ENCODE measurements around the gene TGFBR1. TPM values are rescaled to one million over a fixed set of nuclear protein-coding genes. Genes with fewer than 3 reads are reported as not detected.

The TGFBR1 gene
- total RNA-seq, 1 donor from 2014 or later: 23.8 TPM

DNA sequence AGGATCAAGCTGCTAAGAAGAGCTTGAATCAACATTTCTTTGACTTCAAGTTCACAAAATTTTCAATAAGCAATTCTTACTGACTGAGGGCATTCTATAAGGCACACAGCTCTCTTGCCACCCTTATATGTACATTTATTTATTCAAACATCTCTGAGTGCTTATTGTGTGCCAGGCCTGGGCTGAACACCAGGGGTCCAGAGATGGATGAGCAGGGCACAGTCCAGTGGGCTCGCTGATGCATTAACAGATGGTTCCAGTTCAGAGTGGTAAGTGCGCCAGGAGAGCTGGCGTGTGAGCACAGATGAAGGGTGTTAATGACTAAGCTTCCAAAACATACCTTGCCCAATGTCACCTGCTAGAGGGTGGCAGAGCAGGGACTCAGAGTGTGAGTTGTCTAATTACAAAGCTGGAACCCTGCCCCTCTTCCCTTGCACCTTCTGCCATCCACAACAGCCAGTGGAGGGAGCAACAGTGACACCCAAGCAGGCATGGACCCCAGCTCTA lies 92.3 kb downstream of the TGFBR1 start:
- Histone ChIP-seq H3K27me3 (no peaks in the 10 kb centered on the region), H3K4me3 (no peak overlapping the region), H3K36me3 (no peaks in the 10 kb centered on the region), H3K4me1 (no peaks in the 10 kb centered on the region), H3K9me3 (no peaks in the 10 kb centered on the region), H3K27ac (no peak overlapping the region)
- DNase-seq (ENCODE audit: extremely low spot score in 2 of 2): no peak
- TF ChIP-seq POLR2A (IDR thresholded peaks at IDR 0.05) (no peak), POLR2AphosphoS5 (IDR thresholded peaks at IDR 0.05; ENCODE audit: insufficient read depth in 1 of 2, low read depth in 1 of 2) (no peak)
- TF ChIP-seq, protein P1, sequence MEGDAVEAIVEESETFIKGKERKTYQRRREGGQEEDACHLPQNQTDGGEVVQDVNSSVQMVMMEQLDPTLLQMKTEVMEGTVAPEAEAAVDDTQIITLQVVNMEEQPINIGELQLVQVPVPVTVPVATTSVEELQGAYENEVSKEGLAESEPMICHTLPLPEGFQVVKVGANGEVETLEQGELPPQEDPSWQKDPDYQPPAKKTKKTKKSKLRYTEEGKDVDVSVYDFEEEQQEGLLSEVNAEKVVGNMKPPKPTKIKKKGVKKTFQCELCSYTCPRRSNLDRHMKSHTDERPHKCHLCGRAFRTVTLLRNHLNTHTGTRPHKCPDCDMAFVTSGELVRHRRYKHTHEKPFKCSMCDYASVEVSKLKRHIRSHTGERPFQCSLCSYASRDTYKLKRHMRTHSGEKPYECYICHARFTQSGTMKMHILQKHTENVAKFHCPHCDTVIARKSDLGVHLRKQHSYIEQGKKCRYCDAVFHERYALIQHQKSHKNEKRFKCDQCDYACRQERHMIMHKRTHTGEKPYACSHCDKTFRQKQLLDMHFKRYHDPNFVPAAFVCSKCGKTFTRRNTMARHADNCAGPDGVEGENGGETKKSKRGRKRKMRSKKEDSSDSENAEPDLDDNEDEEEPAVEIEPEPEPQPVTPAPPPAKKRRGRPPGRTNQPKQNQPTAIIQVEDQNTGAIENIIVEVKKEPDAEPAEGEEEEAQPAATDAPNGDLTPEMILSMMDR (IDR thresholded peaks at IDR 0.05): no peak
- intact Hi-C loops (cut with DNase I): no loop called here

DNA sequence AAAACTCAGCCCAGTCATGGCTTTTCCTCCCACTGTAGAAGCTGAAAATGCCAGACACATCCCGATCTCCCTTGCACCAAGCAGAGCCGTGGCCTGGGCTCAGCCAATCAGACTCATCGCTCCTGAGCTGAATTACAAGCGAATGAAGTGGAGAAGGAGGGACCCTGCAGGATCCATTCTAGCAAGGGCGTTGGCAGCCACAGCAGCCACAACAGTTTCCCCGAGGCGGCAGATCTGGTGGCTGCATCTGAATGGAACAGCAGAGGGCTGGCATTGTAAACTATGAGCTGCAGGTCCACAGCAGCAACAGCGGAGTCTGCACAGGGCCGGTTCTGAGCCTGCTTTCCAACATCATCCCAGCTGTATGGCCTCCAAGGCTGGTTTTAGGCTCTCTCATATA lies 93.1 kb downstream of the TGFBR1 start:
- Histone ChIP-seq H3K27ac (no peak overlapping the region), H3K9me3 (no peaks in the 10 kb centered on the region), H3K27me3 (no peaks in the 10 kb centered on the region), H3K36me3 (no peaks in the 10 kb centered on the region), H3K4me1 (no peaks in the 10 kb centered on the region), H3K4me3 (no peak overlapping the region)
- intact Hi-C loops (cut with DNase I): no loop called here
- TF ChIP-seq, protein P1 (IDR thresholded peaks at IDR 0.05): no peak
- TF ChIP-seq POLR2A (IDR thresholded peaks at IDR 0.05): no peak
- TF ChIP-seq POLR2AphosphoS5 (IDR thresholded peaks at IDR 0.05; ENCODE audit: insufficient read depth in 1 of 2, low read depth in 1 of 2): no peak
- DNase-seq (ENCODE audit: extremely low spot score in 2 of 2): no peak

DNA sequence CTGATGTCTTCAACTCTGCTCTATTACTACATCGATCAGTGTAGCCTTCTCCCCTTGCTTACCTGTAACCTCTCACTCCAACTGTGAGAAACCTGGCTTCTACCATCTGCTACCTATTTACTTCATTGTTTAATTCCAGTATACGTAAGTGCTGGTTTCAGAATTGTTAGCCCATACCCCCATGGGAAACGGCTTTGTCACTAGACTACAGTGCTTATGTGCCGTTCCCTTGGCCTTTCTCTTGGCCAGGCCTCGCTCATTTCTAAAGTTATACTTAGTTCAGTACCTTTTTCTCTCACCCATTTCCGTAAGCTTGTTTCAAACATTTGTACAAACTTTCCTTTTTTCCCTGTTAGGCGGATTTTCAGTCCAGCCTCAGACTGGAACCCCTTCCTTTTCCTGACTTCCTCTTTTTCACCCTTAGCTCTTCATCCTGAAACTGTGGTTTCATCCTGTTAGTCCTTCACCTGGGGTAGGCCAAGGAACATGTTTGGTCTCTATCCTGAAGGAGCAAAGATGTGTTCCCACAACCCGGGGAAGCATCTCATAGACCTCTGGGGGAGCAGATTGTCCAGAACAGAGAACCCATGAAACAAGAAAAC lies 95.1 kb downstream of the TGFBR1 start:
- Histone ChIP-seq H3K27me3 (no peaks in the 10 kb centered on the region), H3K27ac (no peak overlapping the region), H3K4me1 (no peaks in the 10 kb centered on the region), H3K4me3 (no peak overlapping the region), H3K9me3 (no peaks in the 10 kb centered on the region), H3K36me3 (no peaks in the 10 kb centered on the region)
- no peak for DNase-seq (ENCODE audit: extremely low spot score in 2 of 2)
- TF ChIP-seq POLR2A (IDR thresholded peaks at IDR 0.05): no peak
- TF ChIP-seq, protein P1 (IDR thresholded peaks at IDR 0.05): no peak
- no peak for TF ChIP-seq POLR2AphosphoS5 (IDR thresholded peaks at IDR 0.05; ENCODE audit: insufficient read depth in 1 of 2, low read depth in 1 of 2)
- intact Hi-C loops (cut with DNase I): no loop called here

DNA sequence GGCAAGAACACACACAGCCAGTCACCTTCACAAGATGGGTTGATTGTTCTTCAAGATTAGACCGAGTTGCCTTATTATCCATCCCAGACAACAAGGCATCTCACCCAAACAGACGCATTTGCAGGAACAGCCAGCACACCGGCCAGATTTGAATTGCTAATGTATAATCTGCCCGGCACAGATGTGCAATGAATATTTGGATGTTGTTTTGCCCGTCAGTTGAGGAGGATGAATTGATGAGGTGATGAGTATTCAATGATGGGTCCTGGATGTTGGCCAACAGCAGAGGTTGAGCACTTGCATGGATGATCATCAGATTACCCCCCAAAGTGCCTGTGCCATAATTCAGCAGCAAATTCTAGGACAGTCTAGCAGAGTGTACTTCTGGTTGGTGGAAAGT lies 96.7 kb downstream of the TGFBR1 start:
- TF ChIP-seq POLR2A (IDR thresholded peaks at IDR 0.05): no peak
- TF ChIP-seq POLR2AphosphoS5 (IDR thresholded peaks at IDR 0.05; ENCODE audit: insufficient read depth in 1 of 2, low read depth in 1 of 2): no peak
- TF ChIP-seq, protein P1 (IDR thresholded peaks at IDR 0.05): no peak

More for the DNA sequence above, 96.7 kb downstream of the TGFBR1 start:
- intact Hi-C loops (cut with DNase I): no loop called here
- Histone ChIP-seq H3K4me1 (no peaks in the 10 kb centered on the region), H3K4me3 (no peak overlapping the region), H3K36me3 (no peaks in the 10 kb centered on the region), H3K9me3 (no peaks in the 10 kb centered on the region), H3K27ac (no peak overlapping the region), H3K27me3 (no peaks in the 10 kb centered on the region)
- no peak for DNase-seq (ENCODE audit: extremely low spot score in 2 of 2)

Small RNAs within 50 kb of the gene (small RNA-seq; reads per million reads assigned to genes)
- gene RN7SL794P: not detected
- gene RNA5SP290: not detected

Other genes with a start within 250 kb of the TGFBR1 start
- gene COL15A1, start 161.2 kb upstream of the TGFBR1 start, total RNA-seq: 15.0 TPM
- gene ALG2, start 116.8 kb downstream of the TGFBR1 start, total RNA-seq: 30.0 TPM
- gene SEC61B, start 117.2 kb downstream of the TGFBR1 start, total RNA-seq: 80.8 TPM

Data from vagina (tissue), 2 donors.